Peyer's patch (tissue), 4 donors: ENCODE data around the gene TBCD.
A peak's percentile ranks its signal among the peaks of the same experiment; 100 is the strongest.

Experiments used
- CTCF ChIP-seq, 6 experiments: fragments of 450-650 bp in 4 of 6; fragments of 200-600 bp in 2 of 6; sonication (generic) in 1 of 6; IDR thresholded peaks; one replicate each; pipeline ENCODE4 v1.5.1; 2017 to 2019; ENCODE audit warnings: antibody characterized with exemption in 6 of 6, mild to moderate bottlenecking in 3 of 6, moderate library complexity in 1 of 6
- POLR2A ChIP-seq, 2 donors: fragments of 450-650 bp; IDR thresholded peaks; one replicate each; pipeline ENCODE4 v1.5.1; 2017; ENCODE audit warnings: antibody characterized with exemption in 2 of 2, mild to moderate bottlenecking in 2 of 2, moderate library complexity in 2 of 2

DNA sequence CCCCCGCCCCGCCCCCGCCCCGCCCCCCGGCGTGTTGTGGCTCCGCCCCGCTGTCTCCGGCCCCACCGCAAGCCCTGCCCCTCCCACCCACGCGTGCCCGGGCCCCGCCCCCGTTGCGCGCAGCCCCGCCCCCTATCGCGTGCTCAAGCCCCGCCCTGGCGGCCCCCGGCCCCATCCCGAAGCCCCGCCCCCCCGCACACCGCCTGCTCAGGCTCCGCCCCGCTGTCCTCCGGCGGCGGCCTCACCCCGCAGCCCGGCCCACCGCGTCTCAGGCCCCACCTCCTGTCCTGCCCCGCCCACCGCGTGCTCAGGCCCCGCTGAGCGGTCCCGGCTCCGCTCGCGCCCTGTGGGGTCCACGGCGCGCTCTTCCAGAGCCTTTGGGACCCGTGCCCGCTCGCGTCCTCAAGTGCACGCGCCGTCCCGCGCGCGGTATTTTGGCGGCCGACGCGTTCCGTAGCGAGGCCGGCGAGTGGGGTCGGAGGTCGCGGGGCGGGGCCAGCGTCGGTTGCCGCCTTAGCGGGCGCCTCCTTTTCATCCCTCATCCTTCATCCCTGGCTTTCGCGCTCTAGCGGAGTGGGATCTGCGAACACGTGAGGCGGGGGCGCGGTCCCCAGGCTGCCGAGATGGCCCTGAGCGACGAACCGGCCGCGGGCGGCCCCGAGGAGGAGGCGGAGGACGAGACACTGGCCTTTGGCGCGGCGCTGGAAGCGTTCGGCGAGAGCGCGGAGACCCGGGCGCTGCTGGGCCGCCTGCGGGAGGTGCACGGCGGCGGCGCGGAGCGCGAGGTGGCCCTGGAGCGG is at the start of gene TBCD:
- TF ChIP-seq CTCF (IDR thresholded peaks at IDR 0.05) (no peak), POLR2A (IDR thresholded peaks at IDR 0.05) (peak; percentile 28 to 43)
